SU-DHL-6 (cell line): ENCODE data around the gene PSMB8.

ENCODE experiments used
- H2AFZ ChIP-seq: fragments of 200-600 bp; sonication (generic); 2 replicates; pipeline ENCODE4 v1.6.1; 2014; ENCODE audit warnings: low read depth, mild to moderate bottlenecking, moderate library complexity, mixed read lengths, antibody characterized with exemption, low read length; ENCODE audit not compliant: severe bottlenecking
- H3F3A ChIP-seq: fragments of 200-600 bp; shearing (Covaris generic); 2 replicates; pipeline ENCODE4 v1.6.0; 2016; ENCODE audit warnings: antibody characterized with exemption, mild to moderate bottlenecking; ENCODE audit not compliant: insufficient read depth
- H3K27ac ChIP-seq: fragments of 200-600 bp; sonication (generic); 2 replicates; pipeline ENCODE4 v1.5.1; 2016; ENCODE audit warnings: low read depth, mild to moderate bottlenecking, low read length, moderate library complexity, mixed read lengths
- H3K27me3 ChIP-seq: fragments of 200-600 bp; sonication (generic), shearing (Covaris generic); 2 replicates; pipeline ENCODE4 v1.6.0; 2014; ENCODE audit warnings: mild to moderate bottlenecking, low read length
- H3K36me3 ChIP-seq: fragments of 200-600 bp; sonication (generic); 2 replicates; pipeline ENCODE4 v1.6.1; 2014; ENCODE audit warnings: mild to moderate bottlenecking, low read length, mixed read lengths
- H3K4me2 ChIP-seq: fragments of 300-600, 200-600 bp; shearing (Covaris generic), sonication (generic); 2 replicates; pipeline ENCODE4 v1.6.0; 2014; ENCODE audit warnings: low read length, low read depth, mild to moderate bottlenecking; ENCODE audit not compliant: poor library complexity, severe bottlenecking
- H3K4me3 ChIP-seq: fragments of 200-600 bp; sonication (generic); 2 replicates; pipeline ENCODE4 v1.5.1; 2014; ENCODE audit warnings: antibody characterized with exemption, low read length, mild to moderate bottlenecking, mixed read lengths; ENCODE audit not compliant: insufficient read depth, poor library complexity, severe bottlenecking
- H3K79me2 ChIP-seq: fragments of 200-600 bp; sonication (generic); 2 replicates; pipeline ENCODE4 v1.6.1; 2014; ENCODE audit warnings: mild to moderate bottlenecking, low read length, moderate library complexity; ENCODE audit not compliant: insufficient read depth
- H3K9ac ChIP-seq: fragments of 200-600 bp; sonication (generic); 2 replicates; pipeline ENCODE4 v1.7.0; 2014; ENCODE audit warnings: mild to moderate bottlenecking, low read length
- H3K9me2 ChIP-seq: fragments of 200-600 bp; sonication (generic); replicated peaks from 2 replicates; pipeline ENCODE4 v1.6.1; 2014; ENCODE audit warnings: low read length; ENCODE audit not compliant: insufficient read depth
- H3K9me3 ChIP-seq: fragments of 200-600 bp; sonication (generic); 2 replicates; pipeline ENCODE4 v1.6.1; 2014; ENCODE audit warnings: low read length, mixed read lengths; ENCODE audit not compliant: insufficient read depth
- H4K20me1 ChIP-seq: fragments of 200-600 bp; sonication (generic); 2 replicates; pipeline ENCODE4 v1.6.1; 2014; ENCODE audit warnings: low read depth, mild to moderate bottlenecking, antibody characterized with exemption, low read length, moderate library complexity, mixed read lengths
- EZH2phosphoT487 ChIP-seq: fragments of 200-600 bp; sonication (generic), shearing (Covaris generic); conservative IDR thresholded peaks from 2 replicates; pipeline ENCODE4 v1.6.1; 2018; ENCODE audit warnings: mild to moderate bottlenecking, antibody characterized with exemption, low read length, moderate library complexity, mixed read lengths
- TF ChIP-seq, protein P1 (sequence below): fragments of 200-600 bp; sonication (generic); IDR thresholded peaks from one replicate; pipeline ENCODE4 v1.5.1; 2017; ENCODE audit warnings: antibody characterized with exemption, mild to moderate bottlenecking, low read length, moderate library complexity; ENCODE audit not compliant: insufficient read depth, poor library complexity, severe bottlenecking

PSMB8 gene

DNA sequence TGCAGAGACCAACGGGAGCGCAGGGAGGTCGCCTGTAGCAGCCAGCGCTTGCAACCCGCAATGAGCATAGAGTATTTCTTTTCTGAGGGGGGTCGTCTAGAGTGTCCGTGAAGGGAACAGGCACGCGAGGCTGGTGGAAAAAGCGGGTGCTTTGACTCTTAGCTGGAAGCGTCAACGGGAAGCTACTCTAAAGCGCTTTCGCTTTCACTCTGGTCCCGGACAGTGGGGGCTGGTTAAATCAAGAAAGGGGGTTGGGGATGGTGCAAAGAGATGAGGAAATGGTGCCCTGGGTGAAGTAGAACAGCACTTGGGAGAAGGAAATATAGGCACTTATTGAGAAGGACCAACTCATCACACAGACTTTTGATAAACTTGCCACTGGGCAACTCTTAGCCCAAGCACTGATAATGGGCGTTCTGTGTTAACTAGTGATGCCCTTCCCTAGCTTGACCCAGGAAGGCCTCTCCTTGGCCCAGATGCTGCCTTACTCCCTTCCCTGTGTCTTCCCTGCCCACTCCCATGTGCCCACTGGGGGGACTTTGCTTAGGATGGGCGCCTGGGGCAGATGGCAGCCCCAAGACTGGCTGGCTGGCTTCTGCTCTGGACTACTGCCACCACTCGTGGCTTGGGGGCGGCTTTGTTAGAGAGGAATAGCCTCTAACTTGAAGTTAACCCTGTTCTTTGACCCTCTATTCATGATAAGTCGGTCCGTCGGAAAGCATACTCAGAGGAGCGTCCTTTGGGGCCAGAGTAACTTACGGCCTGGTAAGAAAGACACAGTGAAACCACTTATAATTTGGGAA lies 10.7 kb upstream of the PSMB8 start:
- Histone ChIP-seq H3K9me3 (no peaks in the 10 kb centered on the region), H3K79me2 (no peaks in the 10 kb centered on the region), H3K4me3 (peak overlapping the region; percentile 72), H3K4me2 (peak overlapping the region; percentile 80), H2AFZ (peak overlapping the region; percentile 90), H3K27ac (no peak overlapping the region), H3K9ac (peak overlapping the region; percentile 66), H4K20me1 (no peaks in the 10 kb centered on the region), H3F3A (peaks cover 5% of the 10 kb centered on the region; the same call in 1 of the 2 replicates), H3K36me3 (no peaks in the 10 kb centered on the region), H3K9me2 (no peaks in the 10 kb centered on the region), H3K27me3 (no peaks in the 10 kb centered on the region)
- TF ChIP-seq, protein P1, sequence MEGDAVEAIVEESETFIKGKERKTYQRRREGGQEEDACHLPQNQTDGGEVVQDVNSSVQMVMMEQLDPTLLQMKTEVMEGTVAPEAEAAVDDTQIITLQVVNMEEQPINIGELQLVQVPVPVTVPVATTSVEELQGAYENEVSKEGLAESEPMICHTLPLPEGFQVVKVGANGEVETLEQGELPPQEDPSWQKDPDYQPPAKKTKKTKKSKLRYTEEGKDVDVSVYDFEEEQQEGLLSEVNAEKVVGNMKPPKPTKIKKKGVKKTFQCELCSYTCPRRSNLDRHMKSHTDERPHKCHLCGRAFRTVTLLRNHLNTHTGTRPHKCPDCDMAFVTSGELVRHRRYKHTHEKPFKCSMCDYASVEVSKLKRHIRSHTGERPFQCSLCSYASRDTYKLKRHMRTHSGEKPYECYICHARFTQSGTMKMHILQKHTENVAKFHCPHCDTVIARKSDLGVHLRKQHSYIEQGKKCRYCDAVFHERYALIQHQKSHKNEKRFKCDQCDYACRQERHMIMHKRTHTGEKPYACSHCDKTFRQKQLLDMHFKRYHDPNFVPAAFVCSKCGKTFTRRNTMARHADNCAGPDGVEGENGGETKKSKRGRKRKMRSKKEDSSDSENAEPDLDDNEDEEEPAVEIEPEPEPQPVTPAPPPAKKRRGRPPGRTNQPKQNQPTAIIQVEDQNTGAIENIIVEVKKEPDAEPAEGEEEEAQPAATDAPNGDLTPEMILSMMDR: no peak
- no peak for TF ChIP-seq EZH2phosphoT487

GRCh38 chr6:32853541-32854375 lies 9.9 kb upstream of the PSMB8 start, which contains the start of the genes PSMB9 and TAP1:
PSMB9 (plus strand) TSS chr6:32854192; CDS start chr6:32854230, 38 bp downstream.
TAP1 (minus strand) TSS chr6:32853704; CDS start chr6:32853636, 68 bp downstream.
- H3K9me3 ChIP-seq: no peaks in the 10 kb centered on the region
- H2AFZ ChIP-seq: peak within 1 kb of the TSS; percentile 90
- no peaks in the 10 kb centered on the region for H3K79me2 ChIP-seq
- peak within 1 kb of the TSS; percentile 80 for H3K4me2 ChIP-seq
- H3K9ac ChIP-seq: peak within 1 kb of the TSS; percentile 66
- no peaks in the 10 kb centered on the region for H4K20me1 ChIP-seq
- H3K36me3 ChIP-seq: no peaks in the 10 kb centered on the region
- peaks cover 5% of the 10 kb centered on the region; the same call in 1 of the 2 replicates for H3F3A ChIP-seq
- no peaks in the 10 kb centered on the region for H3K9me2 ChIP-seq
- H3K27me3 ChIP-seq: no peaks in the 10 kb centered on the region
- TF ChIP-seq, protein P1: peak; percentile 99
- TF ChIP-seq EZH2phosphoT487: no peak
- H3K27ac ChIP-seq: peak within 1 kb of the TSS; percentile 10
- peak within 1 kb of the TSS; percentile 72 for H3K4me3 ChIP-seq

GRCh38 chr6:32852844-32853540 lies 9.1 kb upstream of the PSMB8 start:
- Histone ChIP-seq H3K27me3 (no peaks in the 10 kb centered on the region), H3K4me2 (peak overlapping the region; percentile 80), H3K79me2 (no peaks in the 10 kb centered on the region), H3K4me3 (peak overlapping the region; percentile 72), H3K36me3 (no peaks in the 10 kb centered on the region), H3K27ac (peak overlapping the region; percentile 10), H2AFZ (peak overlapping the region; percentile 90), H3K9me2 (no peaks in the 10 kb centered on the region), H4K20me1 (no peaks in the 10 kb centered on the region), H3F3A (peaks cover 5% of the 10 kb centered on the region; the same call in 1 of the 2 replicates), H3K9ac (peak overlapping the region; percentile 66), H3K9me3 (no peaks in the 10 kb centered on the region)
- TF ChIP-seq, protein P1: no peak
- TF ChIP-seq EZH2phosphoT487: 0 out of 2 replicates have a peak, but pooled peaks have one; percentile 85
